Measurements from ENCODE around the gene LMNB1.

Gene LMNB1

DNA sequence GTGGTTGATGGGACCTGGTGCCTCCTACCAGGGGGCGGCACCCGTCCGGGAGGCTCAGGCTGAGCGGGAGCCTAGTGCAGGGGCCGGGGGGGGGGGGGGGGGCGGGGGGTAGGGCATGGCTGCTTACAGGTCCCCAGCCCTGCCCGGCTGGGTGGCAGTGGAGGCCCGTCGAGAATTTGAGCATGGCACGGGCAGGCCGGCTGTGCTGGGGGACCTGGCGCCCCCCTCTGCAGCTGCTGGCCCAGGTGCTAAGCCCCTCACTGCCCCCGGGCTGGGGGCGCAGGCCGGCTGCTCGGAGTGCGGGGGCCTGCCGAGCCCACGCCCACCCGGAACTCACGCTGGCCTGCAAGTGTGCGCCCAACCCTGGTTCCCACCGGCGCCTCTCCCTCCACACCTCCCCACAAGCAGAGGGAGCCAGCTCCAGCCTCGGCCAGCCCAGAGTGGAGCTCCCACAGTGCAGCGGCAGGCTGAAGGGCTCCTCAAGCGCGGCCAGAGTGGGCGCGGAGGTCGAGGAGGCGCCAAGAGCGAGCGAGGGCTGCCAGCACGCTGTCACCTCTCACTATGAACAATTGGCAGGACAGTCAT, 77.7 kb downstream of the LMNB1 start:
- no peaks in the 10 kb centered on the region for H3K9me2 ChIP-seq (replicated peaks; ENCODE audit: low read depth, low read length)
- no peaks in the 10 kb centered on the region for H3K36me3 ChIP-seq (ENCODE audit: insufficient read depth, low read length)
- H4K20me1 ChIP-seq (ENCODE audit: insufficient read depth, low read length, poor library complexity, severe bottlenecking): no peaks in the 10 kb centered on the region
- H3K4me2 ChIP-seq (ENCODE audit: low read depth, low read length, poor library complexity, severe bottlenecking): no peak overlapping the region
- no peak overlapping the region for H2AFZ ChIP-seq (ENCODE audit: low read length)
- no peak for TF ChIP-seq EZH2phosphoT487 (IDR thresholded peaks at IDR 0.05; ENCODE audit: borderline replicate concordance)
- TF ChIP-seq, protein P1, sequence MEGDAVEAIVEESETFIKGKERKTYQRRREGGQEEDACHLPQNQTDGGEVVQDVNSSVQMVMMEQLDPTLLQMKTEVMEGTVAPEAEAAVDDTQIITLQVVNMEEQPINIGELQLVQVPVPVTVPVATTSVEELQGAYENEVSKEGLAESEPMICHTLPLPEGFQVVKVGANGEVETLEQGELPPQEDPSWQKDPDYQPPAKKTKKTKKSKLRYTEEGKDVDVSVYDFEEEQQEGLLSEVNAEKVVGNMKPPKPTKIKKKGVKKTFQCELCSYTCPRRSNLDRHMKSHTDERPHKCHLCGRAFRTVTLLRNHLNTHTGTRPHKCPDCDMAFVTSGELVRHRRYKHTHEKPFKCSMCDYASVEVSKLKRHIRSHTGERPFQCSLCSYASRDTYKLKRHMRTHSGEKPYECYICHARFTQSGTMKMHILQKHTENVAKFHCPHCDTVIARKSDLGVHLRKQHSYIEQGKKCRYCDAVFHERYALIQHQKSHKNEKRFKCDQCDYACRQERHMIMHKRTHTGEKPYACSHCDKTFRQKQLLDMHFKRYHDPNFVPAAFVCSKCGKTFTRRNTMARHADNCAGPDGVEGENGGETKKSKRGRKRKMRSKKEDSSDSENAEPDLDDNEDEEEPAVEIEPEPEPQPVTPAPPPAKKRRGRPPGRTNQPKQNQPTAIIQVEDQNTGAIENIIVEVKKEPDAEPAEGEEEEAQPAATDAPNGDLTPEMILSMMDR (conservative IDR thresholded peaks at IDR 0.05; ENCODE audit: low read length): no peak
- H3K4me3 ChIP-seq (ENCODE audit: low read length, poor library complexity, severe bottlenecking): no peak overlapping the region
- no peaks in the 10 kb centered on the region for H3K9me3 ChIP-seq (ENCODE audit: insufficient read depth, low read depth, low read length)
- no peaks in the 10 kb centered on the region for H3F3A ChIP-seq (ENCODE audit: low read depth)
- no peaks in the 10 kb centered on the region for H3K79me2 ChIP-seq (ENCODE audit: insufficient read depth, low read length)
- H3K27me3 ChIP-seq (ENCODE audit: insufficient read depth, low read length, poor library complexity, severe bottlenecking): no peaks in the 10 kb centered on the region
- no peak overlapping the region for H3K9ac ChIP-seq (ENCODE audit: low read depth, low read length, poor library complexity, severe bottlenecking)
- H3K4me1 ChIP-seq (ENCODE audit: insufficient read depth, low read length, poor library complexity, severe bottlenecking): no peaks in the 10 kb centered on the region

DNA sequence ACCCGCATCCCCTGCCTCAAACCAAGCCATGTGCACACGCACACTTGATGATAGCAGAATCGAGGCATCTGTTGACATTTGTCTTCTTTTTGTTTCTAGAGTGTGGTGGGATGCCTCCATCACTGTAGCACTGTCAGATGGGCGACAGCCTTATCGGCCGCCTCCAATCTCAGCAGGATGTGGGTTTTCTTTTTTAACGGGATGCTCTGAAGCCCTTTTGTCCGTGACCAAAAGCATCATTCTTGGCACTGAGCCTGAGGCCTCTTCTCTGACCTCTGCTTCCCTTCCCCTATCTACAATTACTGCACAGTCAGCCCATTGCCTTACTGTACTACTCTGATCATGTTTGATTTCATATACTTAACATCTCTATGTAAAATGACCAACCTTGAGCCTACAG, 78.3 kb downstream of the LMNB1 start:
- no peak for TF ChIP-seq EZH2phosphoT487 (IDR thresholded peaks at IDR 0.05; ENCODE audit: borderline replicate concordance)
- TF ChIP-seq, protein P1 (conservative IDR thresholded peaks at IDR 0.05; ENCODE audit: low read length): no peak
- no peaks in the 10 kb centered on the region for H3K4me1 ChIP-seq (ENCODE audit: insufficient read depth, low read length, poor library complexity, severe bottlenecking)
- no peaks in the 10 kb centered on the region for H3K27me3 ChIP-seq (ENCODE audit: insufficient read depth, low read length, poor library complexity, severe bottlenecking)
- no peak overlapping the region for H3K9ac ChIP-seq (ENCODE audit: low read depth, low read length, poor library complexity, severe bottlenecking)
- no peaks in the 10 kb centered on the region for H4K20me1 ChIP-seq (ENCODE audit: insufficient read depth, low read length, poor library complexity, severe bottlenecking)
- H3K4me2 ChIP-seq (ENCODE audit: low read depth, low read length, poor library complexity, severe bottlenecking): no peak overlapping the region
- no peaks in the 10 kb centered on the region for H3K36me3 ChIP-seq (ENCODE audit: insufficient read depth, low read length)
- no peaks in the 10 kb centered on the region for H3K9me3 ChIP-seq (ENCODE audit: insufficient read depth, low read depth, low read length)
- H3K9me2 ChIP-seq (replicated peaks; ENCODE audit: low read depth, low read length): no peaks in the 10 kb centered on the region
- no peak overlapping the region for H3K4me3 ChIP-seq (ENCODE audit: low read length, poor library complexity, severe bottlenecking)
- no peaks in the 10 kb centered on the region for H3K79me2 ChIP-seq (ENCODE audit: insufficient read depth, low read length)
- no peaks in the 10 kb centered on the region for H3F3A ChIP-seq (ENCODE audit: low read depth)
- H2AFZ ChIP-seq (ENCODE audit: low read length): no peak overlapping the region

DNA sequence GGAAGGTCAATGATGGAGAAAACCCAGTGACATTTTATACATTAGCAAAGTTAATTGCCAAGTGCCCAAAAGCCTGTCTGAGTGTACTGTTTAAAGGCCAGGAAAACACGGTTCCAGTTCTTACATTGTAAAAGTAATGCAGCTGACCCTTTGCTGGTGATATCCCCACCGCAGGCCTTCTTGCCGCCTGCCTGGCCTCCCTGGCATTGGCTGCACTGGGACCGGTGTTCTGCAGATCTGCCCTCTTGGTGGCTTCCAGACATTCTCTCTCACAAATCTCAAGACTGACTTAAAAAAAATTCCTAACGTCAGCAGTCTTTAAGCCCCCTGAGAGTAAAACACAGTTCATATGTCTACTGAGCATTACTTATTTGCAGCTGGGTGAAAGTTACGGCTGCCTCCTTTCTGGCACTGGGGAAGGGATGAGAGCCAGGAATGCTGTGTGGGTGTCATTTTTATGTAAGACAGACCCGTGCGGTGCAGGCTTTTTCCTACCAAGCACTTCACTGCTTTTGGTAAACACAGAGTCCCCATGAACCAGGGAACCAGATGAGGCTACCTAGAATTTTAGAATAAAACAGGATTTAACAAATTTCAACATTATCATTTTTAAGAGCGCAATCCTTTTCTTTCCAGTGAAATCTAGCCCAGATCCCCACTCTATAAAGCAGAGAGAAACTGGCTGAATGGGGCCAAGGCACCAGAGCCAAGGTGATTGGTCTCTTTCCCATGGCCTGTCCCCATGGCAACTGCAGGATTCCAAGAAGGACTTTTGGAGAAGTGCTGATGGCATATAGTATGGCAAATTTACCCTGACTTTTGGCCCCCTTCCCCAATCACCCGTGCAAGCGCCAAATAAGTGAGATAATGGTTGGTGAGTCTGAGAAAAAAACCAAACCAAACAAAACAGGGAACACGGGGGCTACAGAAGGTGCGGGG, 80.8 kb downstream of the LMNB1 start:
- Histone ChIP-seq H4K20me1 (ENCODE audit: insufficient read depth, low read length, poor library complexity, severe bottlenecking) (no peaks in the 10 kb centered on the region), H3F3A (ENCODE audit: low read depth) (no peaks in the 10 kb centered on the region), H3K9me2 (replicated peaks; ENCODE audit: low read depth, low read length) (no peaks in the 10 kb centered on the region), H3K79me2 (ENCODE audit: insufficient read depth, low read length) (no peaks in the 10 kb centered on the region), H3K36me3 (ENCODE audit: insufficient read depth, low read length) (no peaks in the 10 kb centered on the region), H3K4me1 (ENCODE audit: insufficient read depth, low read length, poor library complexity, severe bottlenecking) (no peaks in the 10 kb centered on the region), H3K4me2 (ENCODE audit: low read depth, low read length, poor library complexity, severe bottlenecking) (no peak overlapping the region), H3K4me3 (ENCODE audit: low read length, poor library complexity, severe bottlenecking) (no peak overlapping the region), H3K9ac (ENCODE audit: low read depth, low read length, poor library complexity, severe bottlenecking) (no peak overlapping the region), H2AFZ (ENCODE audit: low read length) (no peak overlapping the region), H3K9me3 (ENCODE audit: insufficient read depth, low read depth, low read length) (no peaks in the 10 kb centered on the region), H3K27me3 (ENCODE audit: insufficient read depth, low read length, poor library complexity, severe bottlenecking) (no peaks in the 10 kb centered on the region)
- TF ChIP-seq, protein P1 (conservative IDR thresholded peaks at IDR 0.05; ENCODE audit: low read length): no peak
- TF ChIP-seq EZH2phosphoT487 (IDR thresholded peaks at IDR 0.05; ENCODE audit: borderline replicate concordance): no peak

All from Loucy (cell line).